ENCODE measurements around the gene GBGT1. TPM values are rescaled to one million over a fixed set of nuclear protein-coding genes. Genes with fewer than 3 reads are reported as not detected.
A peak's percentile ranks its signal among the peaks of the same experiment; 100 is the strongest.

Gene GBGT1
- total and polyA plus RNA-seq, 9 of the 15 experiments (the other 6 are each of a cell fraction or from before 2014, with no cell fraction given): 0.55 to 25.8 (median 13.7) TPM

DNA sequence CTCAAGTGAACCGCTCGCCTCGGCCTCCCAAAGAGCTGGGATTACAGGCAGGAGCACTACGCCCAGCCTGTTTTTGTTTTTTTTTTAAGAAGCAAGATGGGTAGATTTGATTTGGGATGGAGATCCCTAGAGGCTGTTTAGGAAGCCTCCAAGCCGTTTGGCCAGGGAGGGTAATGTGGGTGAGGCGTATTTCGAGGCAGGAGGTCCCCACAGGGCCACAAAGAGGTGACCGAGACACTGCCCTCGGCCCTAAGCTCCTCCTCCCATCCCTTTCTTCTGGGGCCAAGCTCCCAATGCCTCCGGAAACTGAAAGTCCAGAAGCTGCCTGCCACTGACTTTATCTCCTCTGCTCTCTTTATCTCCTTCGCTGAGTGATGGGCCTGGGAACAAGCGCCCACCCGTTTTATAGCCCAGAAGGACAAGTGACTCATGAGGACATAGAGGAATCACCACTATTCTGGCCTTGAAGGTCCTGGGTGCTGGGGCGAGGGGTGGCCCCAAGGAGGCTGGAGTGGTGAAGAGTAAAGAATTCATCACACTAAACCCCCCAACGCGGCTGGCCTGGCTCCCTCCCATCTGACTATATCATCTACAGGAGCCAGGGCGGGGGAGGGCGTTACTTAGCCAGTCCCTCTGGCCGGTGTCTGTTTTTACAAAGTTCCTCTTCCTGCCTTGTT, 40.6 kb downstream of the GBGT1 start (continued):
- TF ChIP-seq, protein P1, sequence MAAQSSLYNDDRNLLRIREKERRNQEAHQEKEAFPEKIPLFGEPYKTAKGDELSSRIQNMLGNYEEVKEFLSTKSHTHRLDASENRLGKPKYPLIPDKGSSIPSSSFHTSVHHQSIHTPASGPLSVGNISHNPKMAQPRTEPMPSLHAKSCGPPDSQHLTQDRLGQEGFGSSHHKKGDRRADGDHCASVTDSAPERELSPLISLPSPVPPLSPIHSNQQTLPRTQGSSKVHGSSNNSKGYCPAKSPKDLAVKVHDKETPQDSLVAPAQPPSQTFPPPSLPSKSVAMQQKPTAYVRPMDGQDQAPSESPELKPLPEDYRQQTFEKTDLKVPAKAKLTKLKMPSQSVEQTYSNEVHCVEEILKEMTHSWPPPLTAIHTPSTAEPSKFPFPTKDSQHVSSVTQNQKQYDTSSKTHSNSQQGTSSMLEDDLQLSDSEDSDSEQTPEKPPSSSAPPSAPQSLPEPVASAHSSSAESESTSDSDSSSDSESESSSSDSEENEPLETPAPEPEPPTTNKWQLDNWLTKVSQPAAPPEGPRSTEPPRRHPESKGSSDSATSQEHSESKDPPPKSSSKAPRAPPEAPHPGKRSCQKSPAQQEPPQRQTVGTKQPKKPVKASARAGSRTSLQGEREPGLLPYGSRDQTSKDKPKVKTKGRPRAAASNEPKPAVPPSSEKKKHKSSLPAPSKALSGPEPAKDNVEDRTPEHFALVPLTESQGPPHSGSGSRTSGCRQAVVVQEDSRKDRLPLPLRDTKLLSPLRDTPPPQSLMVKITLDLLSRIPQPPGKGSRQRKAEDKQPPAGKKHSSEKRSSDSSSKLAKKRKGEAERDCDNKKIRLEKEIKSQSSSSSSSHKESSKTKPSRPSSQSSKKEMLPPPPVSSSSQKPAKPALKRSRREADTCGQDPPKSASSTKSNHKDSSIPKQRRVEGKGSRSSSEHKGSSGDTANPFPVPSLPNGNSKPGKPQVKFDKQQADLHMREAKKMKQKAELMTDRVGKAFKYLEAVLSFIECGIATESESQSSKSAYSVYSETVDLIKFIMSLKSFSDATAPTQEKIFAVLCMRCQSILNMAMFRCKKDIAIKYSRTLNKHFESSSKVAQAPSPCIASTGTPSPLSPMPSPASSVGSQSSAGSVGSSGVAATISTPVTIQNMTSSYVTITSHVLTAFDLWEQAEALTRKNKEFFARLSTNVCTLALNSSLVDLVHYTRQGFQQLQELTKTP (IDR thresholded peaks at IDR 0.05; ENCODE audit: low read depth in 1 of 2, partially characterized antibody in 2 of 2): peak in 1 of 2 experiments; percentile 59
- TF ChIP-seq ZNF561 (CRISPR knock-in tag; conservative IDR thresholded peaks at IDR 0.05) (no peak), TCF7 (IDR thresholded peaks at IDR 0.05; ENCODE audit: borderline replicate concordance) (0 out of 2 replicates have a peak, but pooled peaks have one; percentile 53), CHD1 (IDR thresholded peaks at IDR 0.05; ENCODE audit: low read length) (no peak), ETV5 (CRISPR knock-in tag; IDR thresholded peaks at IDR 0.05; ENCODE audit: low read depth) (peak; percentile 86), SMARCE1 (IDR thresholded peaks at IDR 0.05) (peak; percentile 95), CBX8 (IDR thresholded peaks at IDR 0.05; ENCODE audit: borderline replicate concordance, extremely low read depth, low read depth, low read length, poor library complexity, severe bottlenecking) (no peak), MTA2 (IDR thresholded peaks at IDR 0.05; ENCODE audit: low read depth) (no peak), ARNT (IDR thresholded peaks at IDR 0.05) (peak; percentile 50 to 84; a peak in 3 of 4 replicates), NFIC (IDR thresholded peaks at IDR 0.05) (peak; percentile 46; the same call in 1 of the 2 replicates), HDAC2 (IDR thresholded peaks at IDR 0.05) (peak; percentile 93), CHD4 (IDR thresholded peaks at IDR 0.05; ENCODE audit: insufficient read depth, insufficient replicate concordance, low read depth, low read length, poor library complexity, severe bottlenecking) (peak; percentile 27)
- TF ChIP-seq, protein P2, sequence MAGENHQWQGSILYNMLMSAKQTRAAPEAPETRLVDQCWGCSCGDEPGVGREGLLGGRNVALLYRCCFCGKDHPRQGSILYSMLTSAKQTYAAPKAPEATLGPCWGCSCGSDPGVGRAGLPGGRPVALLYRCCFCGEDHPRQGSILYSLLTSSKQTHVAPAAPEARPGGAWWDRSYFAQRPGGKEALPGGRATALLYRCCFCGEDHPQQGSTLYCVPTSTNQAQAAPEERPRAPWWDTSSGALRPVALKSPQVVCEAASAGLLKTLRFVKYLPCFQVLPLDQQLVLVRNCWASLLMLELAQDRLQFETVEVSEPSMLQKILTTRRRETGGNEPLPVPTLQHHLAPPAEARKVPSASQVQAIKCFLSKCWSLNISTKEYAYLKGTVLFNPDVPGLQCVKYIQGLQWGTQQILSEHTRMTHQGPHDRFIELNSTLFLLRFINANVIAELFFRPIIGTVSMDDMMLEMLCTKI (IDR thresholded peaks at IDR 0.05; ENCODE audit: partially characterized antibody): no peak
- TF ChIP-seq, protein P3, sequence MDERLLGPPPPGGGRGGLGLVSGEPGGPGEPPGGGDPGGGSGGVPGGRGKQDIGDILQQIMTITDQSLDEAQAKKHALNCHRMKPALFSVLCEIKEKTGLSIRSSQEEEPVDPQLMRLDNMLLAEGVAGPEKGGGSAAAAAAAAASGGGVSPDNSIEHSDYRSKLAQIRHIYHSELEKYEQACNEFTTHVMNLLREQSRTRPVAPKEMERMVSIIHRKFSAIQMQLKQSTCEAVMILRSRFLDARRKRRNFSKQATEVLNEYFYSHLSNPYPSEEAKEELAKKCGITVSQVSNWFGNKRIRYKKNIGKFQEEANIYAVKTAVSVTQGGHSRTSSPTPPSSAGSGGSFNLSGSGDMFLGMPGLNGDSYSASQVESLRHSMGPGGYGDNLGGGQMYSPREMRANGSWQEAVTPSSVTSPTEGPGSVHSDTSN (CRISPR knock-in tag; IDR thresholded peaks at IDR 0.05; ENCODE audit: low read depth): peak; percentile 29; the same call in 1 of the 2 replicates
- TF ChIP-seq, protein P3 (tag; conservative IDR thresholded peaks at IDR 0.05; ENCODE audit: low read depth): peak; percentile 95

Data from K562 (cell line).